C4-2B (cell line): ENCODE measurements around the gene WNT10A.

Experiments
- ZFX ChIP-seq: fragments of 450-650 bp; IDR thresholded peaks from 2 replicates; pipeline ENCODE4 v1.6.1; 2017
- TF ChIP-seq, protein P1 (sequence below): fragments of 450-650 bp; conservative IDR thresholded peaks from 2 replicates; pipeline ENCODE4 v1.5.1; 2017; ENCODE audit warnings: mild to moderate bottlenecking

DNA sequence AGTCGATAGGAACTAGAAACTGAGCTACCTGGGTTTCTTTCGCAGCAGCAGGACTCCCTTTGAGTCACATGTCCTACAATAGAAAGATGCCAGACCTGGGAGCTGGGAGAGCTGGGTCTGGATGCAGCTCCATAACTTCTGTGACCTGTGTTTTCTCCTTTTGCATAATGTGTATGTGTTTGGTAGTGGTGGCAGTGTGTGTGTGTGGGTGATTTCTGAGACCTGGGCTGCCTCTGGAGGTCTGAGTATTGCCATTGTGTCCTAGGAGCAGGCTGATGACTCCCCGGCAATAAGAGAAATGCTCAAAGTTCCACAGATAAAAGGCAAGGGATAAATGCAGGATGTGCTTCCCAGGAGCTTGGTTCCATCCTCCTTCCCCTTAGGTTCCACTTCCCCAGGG lies 6.4 kb downstream of the WNT10A start:
- TF ChIP-seq, protein P1, sequence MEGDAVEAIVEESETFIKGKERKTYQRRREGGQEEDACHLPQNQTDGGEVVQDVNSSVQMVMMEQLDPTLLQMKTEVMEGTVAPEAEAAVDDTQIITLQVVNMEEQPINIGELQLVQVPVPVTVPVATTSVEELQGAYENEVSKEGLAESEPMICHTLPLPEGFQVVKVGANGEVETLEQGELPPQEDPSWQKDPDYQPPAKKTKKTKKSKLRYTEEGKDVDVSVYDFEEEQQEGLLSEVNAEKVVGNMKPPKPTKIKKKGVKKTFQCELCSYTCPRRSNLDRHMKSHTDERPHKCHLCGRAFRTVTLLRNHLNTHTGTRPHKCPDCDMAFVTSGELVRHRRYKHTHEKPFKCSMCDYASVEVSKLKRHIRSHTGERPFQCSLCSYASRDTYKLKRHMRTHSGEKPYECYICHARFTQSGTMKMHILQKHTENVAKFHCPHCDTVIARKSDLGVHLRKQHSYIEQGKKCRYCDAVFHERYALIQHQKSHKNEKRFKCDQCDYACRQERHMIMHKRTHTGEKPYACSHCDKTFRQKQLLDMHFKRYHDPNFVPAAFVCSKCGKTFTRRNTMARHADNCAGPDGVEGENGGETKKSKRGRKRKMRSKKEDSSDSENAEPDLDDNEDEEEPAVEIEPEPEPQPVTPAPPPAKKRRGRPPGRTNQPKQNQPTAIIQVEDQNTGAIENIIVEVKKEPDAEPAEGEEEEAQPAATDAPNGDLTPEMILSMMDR = no peak
- no peak for TF ChIP-seq ZFX
